A673 (cell line): ENCODE results near the gene HMG20A.

Source experiments
- EZH2 ChIP-seq: fragments of 200-600 bp; sonication (generic); IDR thresholded peaks from 2 replicates; pipeline ENCODE4 v1.6.1; 2017; ENCODE audit warnings: borderline replicate concordance, low read depth, mild to moderate bottlenecking, mixed read lengths, antibody characterized with exemption, low read length; ENCODE audit not compliant: poor library complexity, severe bottlenecking
- TF ChIP-seq, protein P1 (sequence below): fragments of 300-800, 200-600 bp; sonication (generic); conservative IDR thresholded peaks from 2 replicates; pipeline ENCODE4 v1.5.1; 2017; ENCODE audit warnings: low read depth, mild to moderate bottlenecking, antibody characterized with exemption, low read length, moderate library complexity, mixed read lengths

DNA sequence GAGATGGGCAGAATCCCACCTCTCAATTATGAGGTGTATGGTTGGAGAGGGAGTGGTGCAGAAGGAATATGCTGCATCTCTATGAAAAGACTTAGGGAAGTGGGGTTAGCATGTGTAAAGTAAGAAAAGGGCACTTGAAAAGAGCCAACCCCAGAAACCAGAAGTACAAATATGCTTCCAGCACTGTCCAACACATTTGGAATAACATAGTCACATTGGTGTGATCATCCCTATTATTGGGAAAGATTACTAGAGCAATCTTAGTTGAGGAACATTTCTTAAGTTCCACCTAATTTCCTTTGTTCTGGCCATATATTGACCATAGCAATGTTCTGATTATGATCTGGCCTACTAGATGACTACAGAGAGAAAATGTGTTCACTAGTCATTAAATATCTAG lies 34.3 kb downstream of the HMG20A start:
- TF ChIP-seq, protein P1, sequence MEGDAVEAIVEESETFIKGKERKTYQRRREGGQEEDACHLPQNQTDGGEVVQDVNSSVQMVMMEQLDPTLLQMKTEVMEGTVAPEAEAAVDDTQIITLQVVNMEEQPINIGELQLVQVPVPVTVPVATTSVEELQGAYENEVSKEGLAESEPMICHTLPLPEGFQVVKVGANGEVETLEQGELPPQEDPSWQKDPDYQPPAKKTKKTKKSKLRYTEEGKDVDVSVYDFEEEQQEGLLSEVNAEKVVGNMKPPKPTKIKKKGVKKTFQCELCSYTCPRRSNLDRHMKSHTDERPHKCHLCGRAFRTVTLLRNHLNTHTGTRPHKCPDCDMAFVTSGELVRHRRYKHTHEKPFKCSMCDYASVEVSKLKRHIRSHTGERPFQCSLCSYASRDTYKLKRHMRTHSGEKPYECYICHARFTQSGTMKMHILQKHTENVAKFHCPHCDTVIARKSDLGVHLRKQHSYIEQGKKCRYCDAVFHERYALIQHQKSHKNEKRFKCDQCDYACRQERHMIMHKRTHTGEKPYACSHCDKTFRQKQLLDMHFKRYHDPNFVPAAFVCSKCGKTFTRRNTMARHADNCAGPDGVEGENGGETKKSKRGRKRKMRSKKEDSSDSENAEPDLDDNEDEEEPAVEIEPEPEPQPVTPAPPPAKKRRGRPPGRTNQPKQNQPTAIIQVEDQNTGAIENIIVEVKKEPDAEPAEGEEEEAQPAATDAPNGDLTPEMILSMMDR, result no peak
- TF ChIP-seq EZH2, result no peak
